Omental fat pad (tissue), 4 donors: ENCODE measurements around the gene SIRPB1. TPM values are rescaled to one million over a fixed set of nuclear protein-coding genes. Genes with fewer than 3 reads are reported as not detected.
A peak's percentile ranks its signal among the peaks of the same experiment; 100 is the strongest.

Source experiments
- ATAC-seq: fragments of 150-250 bp; one replicate; pipeline ENCODE4 v1.9.1; 2016; ENCODE audit warnings: mild to moderate bottlenecking, moderate library complexity; ENCODE audit not compliant: low FRiP score
- DNase-seq: peaks from one replicate; pipeline ENCODE4 v3.0.0-alpha.2; 2019; ENCODE audit warnings: low spot score
- CTCF ChIP-seq, 3 donors: fragments of 450-650 bp; IDR thresholded peaks; one replicate each; pipeline ENCODE4 v1.5.1; 2016 to 2017; ENCODE audit warnings: antibody characterized with exemption in 3 of 3, mild to moderate bottlenecking in 3 of 3, moderate library complexity in 2 of 3
- total RNA-seq, 4 donors: library from RNA; depleted of rRNA; stranded (reverse); fragments of >200 nt; gene quantifications; one replicate each; pipeline ENCODE4 v1.1.0, GENCODE V29; 2016

Gene SIRPB1
- total RNA-seq, 4 donors from 2014 or later = 5.1 to 10.5 (median 8.7) TPM

GRCh38 chr20:1637226-1637625 is 17.4 kb upstream of the SIRPB1 start:
- DNase-seq (no peak), ATAC-seq (no peak)
- TF ChIP-seq CTCF (IDR thresholded peaks at IDR 0.05) = no peak

GRCh38 chr20:1636621-1637020 is 16.8 kb upstream of the SIRPB1 start:
- TF ChIP-seq CTCF (IDR thresholded peaks at IDR 0.05) = no peak
- no peak for ATAC-seq
- no peak for DNase-seq

- ATAC-seq (no peak), DNase-seq (no peak)
- no peak for TF ChIP-seq CTCF (IDR thresholded peaks at IDR 0.05)
Measured at GRCh38 chr20:1635291-1635979, 15.6 kb upstream of the SIRPB1 start.

- TF ChIP-seq CTCF (IDR thresholded peaks at IDR 0.05) = no peak
- DNase-seq = no peak
- no peak for ATAC-seq
Measured at GRCh38 chr20:1633535-1633934, 13.7 kb upstream of the SIRPB1 start.

- ATAC-seq (peak; percentile 57), DNase-seq (no peak)
- TF ChIP-seq CTCF (IDR thresholded peaks at IDR 0.05) = no peak
Measured at GRCh38 chr20:1632178-1632577, 12.4 kb upstream of the SIRPB1 start.

GRCh38 chr20:1631309-1632151 is 11.7 kb upstream of the SIRPB1 start:
- ATAC-seq (peak; percentile 79), DNase-seq (no peak)
- no peak for TF ChIP-seq CTCF (IDR thresholded peaks at IDR 0.05)
